ENCODE data around the gene LACRT. TPM values are rescaled to one million over a fixed set of nuclear protein-coding genes. Genes with fewer than 3 reads are reported as not detected.

LACRT gene
- total RNA-seq, 2 donors from 2014 or later = not detected

DNA sequence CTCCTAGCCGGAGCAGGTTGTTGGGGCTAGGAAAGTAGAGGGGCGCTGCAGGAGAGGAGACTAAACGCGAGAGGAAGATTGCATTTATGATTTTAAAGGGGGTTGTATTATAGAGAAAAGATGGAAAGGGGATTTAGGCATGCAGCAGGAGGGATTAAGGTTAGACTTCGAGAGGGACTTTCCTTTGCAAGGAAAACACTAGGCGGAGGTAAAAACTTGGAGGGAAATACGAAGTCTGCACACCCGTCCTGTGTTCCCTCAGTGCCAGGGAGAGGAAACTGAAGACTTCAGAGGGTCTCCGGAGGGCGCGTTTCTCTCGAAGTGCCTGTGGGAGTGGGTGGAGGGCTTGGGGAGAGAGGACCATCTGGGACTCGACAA lies 45.8 kb downstream of the LACRT start:
- H3K4me1 ChIP-seq (ENCODE audit: control insufficient read depth in 1 of 2, low read depth in 2 of 2) = peaks cover 3 to 40% of the 10 kb centered on the region in 2 donors
- ATAC-seq (ENCODE audit: insufficient number of reproducible peaks, low FRiP score, low read depth) = no peak
- H3K9me3 ChIP-seq = no peaks in the 10 kb centered on the region
- no peaks in the 10 kb centered on the region for H3K36me3 ChIP-seq
- DNase-seq (ENCODE audit: low spot score) = no peak
- H3K27ac ChIP-seq = no peak overlapping the region
- peak overlapping the region; percentile 74 for H3K4me3 ChIP-seq
- no peaks in the 10 kb centered on the region for H3K27me3 ChIP-seq (replicated peaks; ENCODE audit: insufficient read depth)
- no peak for TF ChIP-seq CTCF (IDR thresholded peaks at IDR 0.05)

DNA sequence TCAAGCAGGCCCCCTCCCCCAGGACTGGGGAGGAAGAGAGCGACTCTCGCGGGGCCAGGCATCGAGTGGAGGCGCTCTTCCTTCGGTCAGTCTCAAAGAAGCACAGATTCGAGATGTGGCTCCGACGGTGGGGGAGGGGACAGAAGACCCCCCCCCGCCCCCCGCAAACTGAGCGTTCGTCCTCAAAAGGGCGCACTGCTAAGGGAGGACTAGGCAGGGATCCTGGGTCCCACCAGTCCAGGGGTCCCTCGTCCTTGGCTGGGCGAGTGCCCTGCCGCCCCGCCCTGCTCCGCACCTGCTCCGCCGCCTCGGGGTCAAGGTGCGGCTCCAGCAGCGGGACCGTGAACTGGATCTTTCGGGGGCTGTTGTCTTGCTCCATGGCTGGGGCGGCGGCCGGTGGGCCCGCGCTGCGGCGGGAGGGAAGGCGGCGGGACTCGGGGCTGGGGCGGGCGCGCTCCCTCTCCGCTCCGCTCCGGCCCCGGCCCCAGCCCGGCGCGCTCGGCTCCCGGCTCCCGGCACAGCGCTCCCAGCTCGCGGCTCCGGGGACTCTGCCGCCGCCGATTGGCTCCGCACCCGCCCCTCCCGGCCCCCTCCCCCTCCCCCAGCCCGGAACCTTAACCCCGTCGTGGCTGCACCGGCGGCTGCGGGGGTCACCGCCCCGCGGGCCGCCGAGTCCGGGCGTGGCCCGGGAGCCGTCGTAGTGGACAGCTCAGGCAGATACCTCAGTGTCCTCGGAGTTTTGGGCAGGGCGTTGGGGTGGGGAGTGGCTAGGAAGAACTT lies 46.4 kb downstream of the LACRT start, which contains the start of gene PPP1R1A:
PPP1R1A (minus strand) TSS at position 550 of the 780 bp plus-strand sequence; CDS start at position 379, 171 bp downstream.
- Histone ChIP-seq H3K4me3 (peak within 1 kb of the TSS; percentile 74), H3K27me3 (replicated peaks; ENCODE audit: insufficient read depth) (no peaks in the 10 kb centered on the region), H3K27ac (peak within 1 kb of the TSS; percentile 36 to 57), H3K4me1 (ENCODE audit: control insufficient read depth in 1 of 2, low read depth in 2 of 2) (peaks cover 3 to 40% of the 10 kb centered on the region in 2 donors), H3K9me3 (no peaks in the 10 kb centered on the region), H3K36me3 (no peaks in the 10 kb centered on the region)
- DNase-seq (ENCODE audit: low spot score) (no peak), ATAC-seq (ENCODE audit: insufficient number of reproducible peaks, low FRiP score, low read depth) (no peak)
- TF ChIP-seq CTCF (IDR thresholded peaks at IDR 0.05) = no peak

GRCh38 chr12:54587315-54587873 lies 47.3 kb downstream of the LACRT start:
- TF ChIP-seq CTCF (IDR thresholded peaks at IDR 0.05) = no peak
- peak overlapping the region; percentile 74 for H3K4me3 ChIP-seq
- H3K4me1 ChIP-seq (ENCODE audit: control insufficient read depth in 1 of 2, low read depth in 2 of 2) = peaks cover 3 to 40% of the 10 kb centered on the region in 2 donors
- no peaks in the 10 kb centered on the region for H3K9me3 ChIP-seq
- peak; percentile 14 for DNase-seq (ENCODE audit: low spot score)
- ATAC-seq (ENCODE audit: insufficient number of reproducible peaks, low FRiP score, low read depth) = peak; percentile 50
- no peaks in the 10 kb centered on the region for H3K27me3 ChIP-seq (replicated peaks; ENCODE audit: insufficient read depth)
- no peaks in the 10 kb centered on the region for H3K36me3 ChIP-seq
- peak overlapping the region; percentile 36 to 57 for H3K27ac ChIP-seq

DNA sequence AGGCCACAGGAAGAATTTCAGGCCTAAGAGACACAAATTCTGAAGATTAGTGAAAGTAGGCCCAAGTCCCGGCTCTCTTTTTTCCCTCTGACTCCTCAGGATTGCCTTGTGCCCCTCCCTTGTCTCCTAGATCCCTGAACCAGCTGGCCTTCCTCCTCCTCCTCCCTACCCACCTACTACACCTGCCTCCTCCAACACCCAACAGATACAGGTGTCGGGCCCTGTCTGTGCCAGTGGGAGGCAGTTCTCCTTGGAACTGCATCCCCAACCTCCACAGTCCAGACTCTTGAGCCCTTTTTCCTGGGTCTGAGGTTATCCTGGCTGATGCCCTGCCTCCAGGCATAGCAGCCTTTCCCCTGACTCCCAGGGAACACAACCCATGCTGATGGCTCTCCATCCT lies 48.1 kb downstream of the LACRT start:
- H3K27me3 ChIP-seq (replicated peaks; ENCODE audit: insufficient read depth) = no peaks in the 10 kb centered on the region
- H3K27ac ChIP-seq = peak overlapping the region; percentile 14 to 36
- DNase-seq (ENCODE audit: low spot score) = no peak
- no peaks in the 10 kb centered on the region for H3K9me3 ChIP-seq
- no peak overlapping the region for H3K4me3 ChIP-seq
- H3K36me3 ChIP-seq = no peaks in the 10 kb centered on the region
- no peak for TF ChIP-seq CTCF (IDR thresholded peaks at IDR 0.05)
- H3K4me1 ChIP-seq (ENCODE audit: control insufficient read depth in 1 of 2, low read depth in 2 of 2) = peaks cover 3 to 40% of the 10 kb centered on the region in 2 donors
- no peak for ATAC-seq (ENCODE audit: insufficient number of reproducible peaks, low FRiP score, low read depth)

- peaks cover 3 to 28% of the 10 kb centered on the region in 2 donors for H3K4me1 ChIP-seq (ENCODE audit: control insufficient read depth in 1 of 2, low read depth in 2 of 2)
- TF ChIP-seq CTCF (IDR thresholded peaks at IDR 0.05) = no peak
- ATAC-seq (ENCODE audit: insufficient number of reproducible peaks, low FRiP score, low read depth) = no peak
- H3K36me3 ChIP-seq = no peaks in the 10 kb centered on the region
- DNase-seq (ENCODE audit: low spot score) = no peak
- H3K9me3 ChIP-seq = no peaks in the 10 kb centered on the region
- H3K4me3 ChIP-seq = no peak overlapping the region
- no peak overlapping the region for H3K27ac ChIP-seq
- no peaks in the 10 kb centered on the region for H3K27me3 ChIP-seq (replicated peaks; ENCODE audit: insufficient read depth)
Measured at GRCh38 chr12:54585243-54585642, 49.5 kb downstream of the LACRT start.

Data from thoracic aorta (tissue), 2 donors.